Hepatocyte (in vitro differentiated cells): ENCODE data around the gene SLC35G1.

ENCODE experiments used
- CTCF ChIP-seq: fragments of 200-600 bp; sonication (generic); IDR thresholded peaks from 2 replicates; pipeline ENCODE4 v1.5.1; 2016; ENCODE audit warnings: antibody characterized with exemption, mild to moderate bottlenecking; ENCODE audit not compliant: poor library complexity
- EZH2 ChIP-seq: fragments of 200-600 bp; sonication (generic); IDR thresholded peaks from 2 replicates; pipeline ENCODE4 v1.6.1; 2016; ENCODE audit warnings: antibody characterized with exemption, mild to moderate bottlenecking, borderline replicate concordance

GRCh38 chr10:93876381-93876780 lies 17.4 kb upstream of the SLC35G1 start:
- TF ChIP-seq CTCF (no peak), EZH2 (no peak)
